ENCODE data around the gene SH2D7. TPM values are rescaled to one million over a fixed set of nuclear protein-coding genes. Genes with fewer than 3 reads are reported as not detected.

Gene SH2D7
- total RNA-seq, 1 experiment from 2014 or later, result not detected

GRCh38 chr15:78059110-78059839, 33.1 kb upstream of the SH2D7 start:
- peak overlapping the region; percentile 17; the same call in 1 of the 2 replicates for H3K4me2 ChIP-seq
- CTCF ChIA-PET, result no interaction called here
- no peaks in the 10 kb centered on the region for H3K9me3 ChIP-seq (ENCODE audit: insufficient read depth, low read depth)
- DNase-seq, result peak in 1 of 2 experiments; percentile 48
- no peak overlapping the region for H2AFZ ChIP-seq
- peaks cover 46% of the 10 kb centered on the region for H3K4me1 ChIP-seq (replicated peaks; ENCODE audit: insufficient read depth)
- intact Hi-C loops (cut with micrococcal nuclease; ENCODE audit: unreplicated experiment), result no loop called here
- H3K27me3 ChIP-seq (ENCODE audit: insufficient read depth, low read depth), result no peaks in the 10 kb centered on the region
- H4K20me1 ChIP-seq (ENCODE audit: insufficient read depth), result no peaks in the 10 kb centered on the region; the same call in 1 of the 2 replicates
- POLR2A ChIA-PET (ENCODE audit: unreplicated experiment), result no interaction called here
- H3K79me2 ChIP-seq (ENCODE audit: low read depth), result peaks cover 30% of the 10 kb centered on the region
- 0 out of 2 replicates have a peak overlapping the region, but pooled peaks have one; percentile 33 for H3K27ac ChIP-seq
- BruUV-seq (replicated peaks), result no TSS peak
- no peaks in the 10 kb centered on the region for H3K36me3 ChIP-seq (ENCODE audit: low read depth)
- peaks cover 20% of the 10 kb centered on the region; the same call in 1 of the 2 replicates for H3F3A ChIP-seq (ENCODE audit: insufficient read depth, low read depth)
- H3K9me2 ChIP-seq (ENCODE audit: insufficient read depth), result no peaks in the 10 kb centered on the region
- no peak for TF ChIP-seq CTCF (conservative IDR thresholded peaks at IDR 0.05)
- TF ChIP-seq EZH2 (IDR thresholded peaks at IDR 0.05; ENCODE audit: low read depth), result no peak
- H3K4me3 ChIP-seq, result no peak overlapping the region

- ChIA-PET CTCF (no interaction called here), POLR2A (ENCODE audit: unreplicated experiment) (no interaction called here)
- H3K4me2 ChIP-seq, result no peak overlapping the region
- intact Hi-C loops (cut with micrococcal nuclease; ENCODE audit: unreplicated experiment), result no loop called here
- H4K20me1 ChIP-seq (ENCODE audit: insufficient read depth), result no peaks in the 10 kb centered on the region; the same call in 1 of the 2 replicates
- H3K9me3 ChIP-seq (ENCODE audit: insufficient read depth, low read depth), result no peaks in the 10 kb centered on the region
- no peak overlapping the region for H3K4me3 ChIP-seq
- H3K79me2 ChIP-seq (ENCODE audit: low read depth), result peaks cover 36% of the 10 kb centered on the region
- peaks cover 55% of the 10 kb centered on the region for H3K4me1 ChIP-seq (replicated peaks; ENCODE audit: insufficient read depth)
- no peak overlapping the region for H2AFZ ChIP-seq
- no peaks in the 10 kb centered on the region for H3K36me3 ChIP-seq (ENCODE audit: low read depth)
- H3F3A ChIP-seq (ENCODE audit: insufficient read depth, low read depth), result peaks cover 24% of the 10 kb centered on the region; the same call in 1 of the 2 replicates
- no peak for DNase-seq
- H3K27me3 ChIP-seq (ENCODE audit: insufficient read depth, low read depth), result no peaks in the 10 kb centered on the region
- H3K27ac ChIP-seq, result no peak overlapping the region
- H3K9me2 ChIP-seq (ENCODE audit: insufficient read depth), result no peaks in the 10 kb centered on the region
- BruUV-seq (replicated peaks), result no TSS peak
- TF ChIP-seq EZH2 (IDR thresholded peaks at IDR 0.05; ENCODE audit: low read depth) (no peak), CTCF (conservative IDR thresholded peaks at IDR 0.05) (no peak)
Observed at GRCh38 chr15:78060232-78060631, 32.1 kb upstream of the SH2D7 start.

- H3K9me3 ChIP-seq (ENCODE audit: insufficient read depth, low read depth), result no peaks in the 10 kb centered on the region
- ChIA-PET CTCF (no interaction called here), POLR2A (ENCODE audit: unreplicated experiment) (interaction anchor here (0.7 kb wide), 1 partner anchor 11 kb away, joined by 10 read pairs; no protein-coding TSS in a partner anchor)
- H4K20me1 ChIP-seq (ENCODE audit: insufficient read depth), result no peaks in the 10 kb centered on the region; the same call in 1 of the 2 replicates
- peak overlapping the region; percentile 47; the same call in 1 of the 2 replicates for H3K27ac ChIP-seq
- peaks cover 29% of the 10 kb centered on the region for H3K79me2 ChIP-seq (ENCODE audit: low read depth)
- no peaks in the 10 kb centered on the region for H3K9me2 ChIP-seq (ENCODE audit: insufficient read depth)
- TF ChIP-seq CTCF (conservative IDR thresholded peaks at IDR 0.05) (no peak), EZH2 (IDR thresholded peaks at IDR 0.05; ENCODE audit: low read depth) (no peak)
- H3F3A ChIP-seq (ENCODE audit: insufficient read depth, low read depth), result peaks cover 23% of the 10 kb centered on the region; the same call in 1 of the 2 replicates
- peak overlapping the region; percentile 53 for H3K4me3 ChIP-seq
- BruUV-seq (replicated peaks), result no TSS peak
- DNase-seq, result no peak
- no peaks in the 10 kb centered on the region for H3K27me3 ChIP-seq (ENCODE audit: insufficient read depth, low read depth)
- peak overlapping the region; percentile 70; the same call in 1 of the 2 replicates for H2AFZ ChIP-seq
- intact Hi-C loops (cut with micrococcal nuclease; ENCODE audit: unreplicated experiment), result no loop called here
- peaks cover 56% of the 10 kb centered on the region for H3K4me1 ChIP-seq (replicated peaks; ENCODE audit: insufficient read depth)
- no peaks in the 10 kb centered on the region for H3K36me3 ChIP-seq (ENCODE audit: low read depth)
- peak overlapping the region; percentile 83 for H3K4me2 ChIP-seq
Observed at GRCh38 chr15:78061963-78062427, 30.4 kb upstream of the SH2D7 start.
